Activated naive CD4-positive, alpha-beta T cell treated with Interleukin-2 at 50 U/mL for 16 hours (primary cell): ENCODE results near the gene NOS1AP.
"Not testable (repeated sequence)": the region's sequence is repeated elsewhere in the genome, so short reads cannot be mapped to it uniquely, and the experiment has no call there.

Source experiments
- DNase-seq: peaks from one replicate; pipeline ENCODE4 v3.0.0-alpha.2; 2020

The NOS1AP gene

GRCh38 chr1:162197615-162198421, 128.3 kb downstream of the NOS1AP start:
- no peak for DNase-seq

- DNase-seq = no peak
Observed at GRCh38 chr1:162200096-162200847, 130.8 kb downstream of the NOS1AP start.

- DNase-seq = not testable (repeated sequence)
Observed at GRCh38 chr1:162201062-162201461, 131.6 kb downstream of the NOS1AP start.

- no peak for DNase-seq
Observed at GRCh38 chr1:162204129-162204822, 134.8 kb downstream of the NOS1AP start.

- no peak for DNase-seq
Observed at GRCh38 chr1:162204823-162205155, 135.3 kb downstream of the NOS1AP start.

- DNase-seq = no peak
Observed at GRCh38 chr1:162206300-162206699, 136.8 kb downstream of the NOS1AP start.

- no peak for DNase-seq
Observed at GRCh38 chr1:162206749-162207635, 137.5 kb downstream of the NOS1AP start.

GRCh38 chr1:162207862-162208261, 138.4 kb downstream of the NOS1AP start:
- DNase-seq = no peak

GRCh38 chr1:162210196-162210595, 140.7 kb downstream of the NOS1AP start:
- DNase-seq = no peak

- DNase-seq = no peak
Observed at GRCh38 chr1:162212713-162213112, 143.2 kb downstream of the NOS1AP start.

- DNase-seq = no peak
Observed at GRCh38 chr1:162213281-162213912, 143.9 kb downstream of the NOS1AP start.

GRCh38 chr1:162214202-162214601, 144.7 kb downstream of the NOS1AP start:
- no peak for DNase-seq

- DNase-seq = no peak
Observed at GRCh38 chr1:162215902-162216301, 146.4 kb downstream of the NOS1AP start.

- no peak for DNase-seq
Observed at GRCh38 chr1:162216604-162217003, 147.1 kb downstream of the NOS1AP start.

GRCh38 chr1:162217706-162218105, 148.2 kb downstream of the NOS1AP start:
- DNase-seq = no peak

GRCh38 chr1:162218546-162218945, 149.1 kb downstream of the NOS1AP start:
- no peak for DNase-seq

GRCh38 chr1:162218975-162219374, 149.5 kb downstream of the NOS1AP start:
- DNase-seq = no peak

GRCh38 chr1:162219461-162219860, 150.0 kb downstream of the NOS1AP start:
- DNase-seq = no peak

- DNase-seq = no peak
Observed at GRCh38 chr1:162220009-162220539, 150.6 kb downstream of the NOS1AP start.

GRCh38 chr1:162222014-162222413, 152.5 kb downstream of the NOS1AP start:
- no peak for DNase-seq

- no peak for DNase-seq
Observed at GRCh38 chr1:162222730-162223129, 153.2 kb downstream of the NOS1AP start.

- DNase-seq = no peak
Observed at GRCh38 chr1:162223488-162223887, 154.0 kb downstream of the NOS1AP start.
